H9 (cell line): ENCODE data around the gene SFXN5. TPM values are rescaled to one million over a fixed set of nuclear protein-coding genes. Genes with fewer than 3 reads are reported as not detected.

ENCODE experiments used
- DNase-seq: peaks from one replicate; pipeline ENCODE4 v3.0.0-alpha.2; 2017
- H2AFZ ChIP-seq: one replicate; pipeline ENCODE4 v1.6.1; 2013; ENCODE audit warnings: mild to moderate bottlenecking, low read length, control low read depth, moderate library complexity
- H2AK5ac ChIP-seq: 2 replicates; pipeline ENCODE4 v1.6.1; 2013; ENCODE audit warnings: low read length, control low read depth, mixed read lengths; ENCODE audit not compliant: insufficient read length
- H2BK120ac ChIP-seq: one replicate; pipeline ENCODE4 v1.6.1; 2013; ENCODE audit warnings: low read depth, mild to moderate bottlenecking, low read length, control low read depth, inconsistent platforms; ENCODE audit not compliant: poor library complexity, severe bottlenecking
- H2BK12ac ChIP-seq: 2 replicates; pipeline ENCODE4 v1.6.1; 2013; ENCODE audit warnings: low read length, control low read depth, mixed read lengths, low read depth; ENCODE audit not compliant: insufficient read length
- H2BK15ac ChIP-seq: 2 replicates; pipeline ENCODE4 v1.6.1; 2013; ENCODE audit warnings: low read depth, low read length, control low read depth
- H2BK20ac ChIP-seq: one replicate; pipeline ENCODE4 v1.6.1; 2013; ENCODE audit warnings: low read depth, mild to moderate bottlenecking, low read length, control low read depth, inconsistent platforms; ENCODE audit not compliant: poor library complexity, severe bottlenecking
- H2BK5ac ChIP-seq: 2 replicates; pipeline ENCODE4 v1.6.1; 2013; ENCODE audit warnings: low read length, control low read depth, mixed read lengths; ENCODE audit not compliant: insufficient read length
- H3K14ac ChIP-seq: 2 replicates; pipeline ENCODE4 v1.6.1; 2013; ENCODE audit warnings: low read length, control low read depth; ENCODE audit not compliant: insufficient read depth
- H3K18ac ChIP-seq: 2 replicates; pipeline ENCODE4 v1.6.1; 2013; ENCODE audit warnings: low read depth, mild to moderate bottlenecking, mixed read lengths, low read length, control low read depth; ENCODE audit not compliant: insufficient read length
- H3K23ac ChIP-seq: 2 replicates; pipeline ENCODE4 v1.6.1; 2013; ENCODE audit warnings: low read length, control low read depth, mixed read lengths, low read depth; ENCODE audit not compliant: insufficient read length
- H3K23me2 ChIP-seq: 2 replicates; pipeline ENCODE4 v1.6.1; 2013; ENCODE audit warnings: low read depth, mild to moderate bottlenecking, mixed read lengths, low read length, control low read depth; ENCODE audit not compliant: insufficient read length, poor library complexity, severe bottlenecking
- H3K27ac ChIP-seq: 2 replicates; pipeline ENCODE4 v1.5.1; 2013; ENCODE audit warnings: low read length, control low read depth, mixed read lengths, low read depth; ENCODE audit not compliant: insufficient read length
- H3K27me3 ChIP-seq: 2 replicates; pipeline ENCODE4 v1.6.1; 2013; ENCODE audit warnings: low read length, control low read depth, inconsistent platforms; ENCODE audit not compliant: insufficient read depth
- H3K4ac ChIP-seq: 2 replicates; pipeline ENCODE4 v1.6.1; 2013; ENCODE audit warnings: low read depth, mild to moderate bottlenecking, control low read depth, inconsistent platforms, low read length, moderate library complexity
- H3K4me1 ChIP-seq: 2 replicates; pipeline ENCODE4 v1.6.1; 2013; ENCODE audit warnings: low read length, control low read depth, inconsistent platforms; ENCODE audit not compliant: insufficient read depth
- H3K4me2 ChIP-seq: 2 replicates; pipeline ENCODE4 v1.6.1; 2013; ENCODE audit warnings: low read length, control low read depth, mixed read lengths; ENCODE audit not compliant: insufficient read length, insufficient read depth
- H3K56ac ChIP-seq: 2 replicates; pipeline ENCODE4 v1.6.1; 2013; ENCODE audit warnings: low read depth, mild to moderate bottlenecking, mixed read lengths, low read length, control low read depth; ENCODE audit not compliant: insufficient read length
- H3K79me1 ChIP-seq: 2 replicates; pipeline ENCODE4 v1.6.1; 2013; ENCODE audit warnings: low read depth, mild to moderate bottlenecking, moderate library complexity, low read length, control low read depth, inconsistent platforms; ENCODE audit not compliant: insufficient read depth, poor library complexity, severe bottlenecking
- H3K79me2 ChIP-seq: 2 replicates; pipeline ENCODE4 v1.6.1; 2013; ENCODE audit warnings: low read length, control low read depth, inconsistent platforms; ENCODE audit not compliant: insufficient read depth
- H3K9ac ChIP-seq: 2 replicates; pipeline ENCODE4 v1.6.1; 2013; ENCODE audit warnings: low read length, control low read depth, mixed read lengths; ENCODE audit not compliant: insufficient read length; ENCODE audit errors: extremely low read depth
- H3K9me3 ChIP-seq: one replicate; pipeline ENCODE4 v1.6.1; 2013; ENCODE audit warnings: low read depth, low read length, inconsistent platforms; ENCODE audit not compliant: control insufficient read depth
- H3T11ph ChIP-seq: one replicate; pipeline ENCODE4 v1.6.1; 2013; ENCODE audit warnings: mild to moderate bottlenecking, low read length, control low read depth, inconsistent platforms
- H4K20me1 ChIP-seq: one replicate; pipeline ENCODE4 v1.6.1; 2013; ENCODE audit not compliant: control insufficient read depth, insufficient read length, insufficient read depth
- H4K5ac ChIP-seq: 2 replicates; pipeline ENCODE4 v1.6.1; 2013; ENCODE audit warnings: low read depth, mild to moderate bottlenecking, mixed read lengths, low read length, control low read depth; ENCODE audit not compliant: insufficient read length
- H4K8ac ChIP-seq: replicated peaks from 2 replicates; pipeline ENCODE4 v1.6.1; 2013; ENCODE audit warnings: low read length, control low read depth, mixed read lengths, low read depth; ENCODE audit not compliant: insufficient read length
- H4K91ac ChIP-seq: 2 replicates; pipeline ENCODE4 v1.6.1; 2013; ENCODE audit warnings: low read depth, mild to moderate bottlenecking, moderate library complexity, mixed read lengths, low read length, control low read depth; ENCODE audit not compliant: insufficient read length
- H3K27ac Mint-ChIP-seq, 3 experiments: 2 replicates in 2 of 3; 3 replicates in 1 of 3; pipeline ENCODE4 v1.8.0; 2020 to 2021; ENCODE audit warnings: mixed read lengths in 3 of 3, mild to moderate bottlenecking in 1 of 3, moderate library complexity in 1 of 3
- H3K27me3 Mint-ChIP-seq: 2 replicates; pipeline ENCODE4 v1.8.0; 2021; ENCODE audit warnings: low read depth, mild to moderate bottlenecking, moderate library complexity, mixed read lengths
- H3K36me3 Mint-ChIP-seq, 3 experiments: 2 replicates in 2 of 3; 3 replicates in 1 of 3; pipeline ENCODE4 v1.8.0; 2020 to 2021; ENCODE audit warnings: low read depth in 3 of 3, mixed read lengths in 3 of 3; ENCODE audit not compliant: insufficient read depth in 1 of 3
- H3K4me1 Mint-ChIP-seq, 2 experiments: 2 replicates each; pipeline ENCODE4 v1.8.0; 2020; ENCODE audit warnings: mixed read lengths in 2 of 2
- H3K4me3 Mint-ChIP-seq, 2 experiments: 2 replicates in 1 of 2; 3 replicates in 1 of 2; pipeline ENCODE4 v1.8.0; 2020 to 2021; ENCODE audit warnings: mild to moderate bottlenecking in 2 of 2, mixed read lengths in 2 of 2, moderate library complexity in 1 of 2
- H3K9me3 Mint-ChIP-seq, 2 experiments: 2 replicates in 1 of 2; 3 replicates in 1 of 2; pipeline ENCODE4 v1.8.0; 2020; ENCODE audit warnings: mild to moderate bottlenecking in 2 of 2, mixed read lengths in 2 of 2, moderate library complexity in 1 of 2
- CTCF ChIP-seq: fragments of 200-600 bp; sonication (generic); conservative IDR thresholded peaks from 3 replicates; pipeline ENCODE4 v1.8.0; 2021; ENCODE audit warnings: antibody characterized with exemption, mild to moderate bottlenecking
- WGBS: extraction: QIAGEN DNeasy Blood & Tissue Kit; methylation state at CpG from one replicate; pipeline ENCODE4 v1.1.7; 2013; ENCODE audit warnings: missing lambda C conversion rate, low lambda C conversion rate, mixed read lengths; ENCODE audit not compliant: insufficient read length; ENCODE audit errors: extremely low coverage; 5-methylcytosine and 5-hydroxymethylcytosine counted together
- total RNA-seq: library from RNA; stranded (reverse); gene quantifications from 2 replicates; pipeline ENCODE4 v1.2.1, GENCODE V29; 2021

Gene SFXN5
- total RNA-seq, 1 experiment from 2014 or later, result 30.9 TPM

GRCh38 chr2:72988041-72988440 lies 83.5 kb downstream of the SFXN5 start:
- H4K20me1 ChIP-seq, result no peaks in the 10 kb centered on the region
- H2BK120ac ChIP-seq, result no peak overlapping the region
- H3K4ac ChIP-seq, result no peak overlapping the region
- H3K14ac ChIP-seq, result no peak overlapping the region
- H3K9me3 ChIP-seq, result no peaks in the 10 kb centered on the region
- WGBS, result no CpG with 5 or more reads among the region's 3 CpGs
- DNase-seq, result no peak
- no peak overlapping the region for H3K23ac ChIP-seq
- no peak overlapping the region for H2AFZ ChIP-seq
- H4K8ac ChIP-seq, result no peak overlapping the region
- H3K79me2 ChIP-seq, result no peaks in the 10 kb centered on the region
- H2BK12ac ChIP-seq, result no peak overlapping the region
- H3K18ac ChIP-seq, result no peak overlapping the region
- no peak overlapping the region for H4K5ac ChIP-seq
- H3K4me1 ChIP-seq, result no peaks in the 10 kb centered on the region
- peaks cover 0 to 2% (median 0%) of the 10 kb centered on the region in 3 experiments; a peak in 3 of 7 replicates for H3K36me3 Mint-ChIP-seq
- no peak overlapping the region for H3K27ac ChIP-seq
- H3T11ph ChIP-seq, result no peak overlapping the region
- no peaks in the 10 kb centered on the region for H3K79me1 ChIP-seq
- no peak overlapping the region for H2BK20ac ChIP-seq
- peaks cover 9 to 17% of the 10 kb centered on the region in 2 experiments; a peak in 3 of 4 replicates for H3K4me1 Mint-ChIP-seq
- no peak overlapping the region for H2AK5ac ChIP-seq
- H3K27ac Mint-ChIP-seq, result no peak overlapping the region; a peak in 1 of 7 replicates
- H3K27me3 Mint-ChIP-seq, result peaks cover 1% of the 10 kb centered on the region; the same call in 1 of the 2 replicates
- H4K91ac ChIP-seq, result no peak overlapping the region
- no peak overlapping the region for H3K4me3 Mint-ChIP-seq
- H2BK5ac ChIP-seq, result no peak overlapping the region
- no peaks in the 10 kb centered on the region for H3K9me3 Mint-ChIP-seq
- no peak overlapping the region for H3K9ac ChIP-seq
- no peak overlapping the region for H3K56ac ChIP-seq
- TF ChIP-seq CTCF, result no peak
- H2BK15ac ChIP-seq, result no peak overlapping the region
- H3K27me3 ChIP-seq, result no peaks in the 10 kb centered on the region
- no peaks in the 10 kb centered on the region for H3K23me2 ChIP-seq
- no peak overlapping the region for H3K4me2 ChIP-seq
